ENCODE results near the gene EPYC.
A peak's percentile ranks its signal among the peaks of the same experiment; 100 is the strongest.

The EPYC gene

DNA sequence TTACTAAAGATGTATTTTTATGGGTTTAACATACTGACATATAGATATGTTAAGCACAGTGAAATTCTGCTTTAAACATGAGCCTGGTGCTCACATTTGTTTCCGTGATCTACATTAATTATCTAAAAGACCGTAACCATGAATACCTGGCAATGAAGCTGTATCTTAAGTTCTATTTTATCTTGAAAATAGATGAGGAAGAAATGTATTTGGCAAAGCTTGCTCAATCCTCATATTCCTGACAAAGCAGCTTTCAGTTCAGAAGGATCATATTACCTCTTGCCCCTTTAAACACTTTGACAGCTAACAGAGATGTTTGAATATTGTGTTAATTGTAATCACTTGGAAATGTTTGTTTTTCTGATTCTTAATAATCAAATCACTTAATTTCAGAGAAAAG is 9.8 kb downstream of the EPYC start:
- Histone ChIP-seq H3K36me3 (ENCODE audit: control insufficient read depth in 2 of 2, insufficient read depth in 1 of 2, low read length in 2 of 2) (no peaks in the 10 kb centered on the region), H3K4me3 (ENCODE audit: low read depth, low read length) (no peak overlapping the region), H3K4me1 (ENCODE audit: control insufficient read depth, insufficient read depth, low read length) (peaks cover 4% of the 10 kb centered on the region; the same call in 1 of the 2 replicates), H3K9me3 (ENCODE audit: control insufficient read depth, insufficient read depth, low read depth, low read length) (no peaks in the 10 kb centered on the region), H3K27ac (ENCODE audit: extremely low read depth, low read depth, low read length) (no peak overlapping the region)
- CTCF ChIA-PET: interaction anchor here (1.5 to 2.2 kb wide), 2 partner anchors 113 to 360 kb away, joined by 5 to 7 read pairs; no protein-coding TSS in a partner anchor
- no peak for TF ChIP-seq ZNF621 (tag by site-specific recombination; IDR thresholded peaks at IDR 0.05)
- TF ChIP-seq ZNF335 (tag by site-specific recombination; conservative IDR thresholded peaks at IDR 0.05): no peak
- TF ChIP-seq ZNF521 (tag by site-specific recombination; IDR thresholded peaks at IDR 0.05): no peak
- no peak for TF ChIP-seq ZNF610 (tag by site-specific recombination; IDR thresholded peaks at IDR 0.05; ENCODE audit: borderline replicate concordance)
- no peak for TF ChIP-seq ZNF48 (tag by site-specific recombination; IDR thresholded peaks at IDR 0.05)
- no peak for TF ChIP-seq ZNF266 (tag by site-specific recombination; IDR thresholded peaks at IDR 0.05; ENCODE audit: low read depth)
- TF ChIP-seq, protein P1, sequence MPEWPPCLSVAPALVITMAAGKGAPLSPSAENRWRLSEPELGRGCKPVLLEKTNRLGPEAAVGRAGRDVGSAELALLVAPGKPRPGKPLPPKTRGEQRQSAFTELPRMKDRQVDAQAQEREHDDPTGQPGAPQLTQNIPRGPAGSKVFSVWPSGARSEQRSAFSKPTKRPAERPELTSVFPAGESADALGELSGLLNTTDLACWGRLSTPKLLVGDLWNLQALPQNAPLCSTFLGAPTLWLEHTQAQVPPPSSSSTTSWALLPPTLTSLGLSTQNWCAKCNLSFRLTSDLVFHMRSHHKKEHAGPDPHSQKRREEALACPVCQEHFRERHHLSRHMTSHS (tag by site-specific recombination; IDR thresholded peaks at IDR 0.05): no peak
- TF ChIP-seq, protein P2, sequence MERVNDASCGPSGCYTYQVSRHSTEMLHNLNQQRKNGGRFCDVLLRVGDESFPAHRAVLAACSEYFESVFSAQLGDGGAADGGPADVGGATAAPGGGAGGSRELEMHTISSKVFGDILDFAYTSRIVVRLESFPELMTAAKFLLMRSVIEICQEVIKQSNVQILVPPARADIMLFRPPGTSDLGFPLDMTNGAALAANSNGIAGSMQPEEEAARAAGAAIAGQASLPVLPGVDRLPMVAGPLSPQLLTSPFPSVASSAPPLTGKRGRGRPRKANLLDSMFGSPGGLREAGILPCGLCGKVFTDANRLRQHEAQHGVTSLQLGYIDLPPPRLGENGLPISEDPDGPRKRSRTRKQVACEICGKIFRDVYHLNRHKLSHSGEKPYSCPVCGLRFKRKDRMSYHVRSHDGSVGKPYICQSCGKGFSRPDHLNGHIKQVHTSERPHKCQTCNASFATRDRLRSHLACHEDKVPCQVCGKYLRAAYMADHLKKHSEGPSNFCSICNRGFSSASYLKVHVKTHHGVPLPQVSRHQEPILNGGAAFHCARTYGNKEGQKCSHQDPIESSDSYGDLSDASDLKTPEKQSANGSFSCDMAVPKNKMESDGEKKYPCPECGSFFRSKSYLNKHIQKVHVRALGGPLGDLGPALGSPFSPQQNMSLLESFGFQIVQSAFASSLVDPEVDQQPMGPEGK (tag by site-specific recombination; IDR thresholded peaks at IDR 0.05): no peak
- no peak for TF ChIP-seq KLF10 (tag by site-specific recombination; IDR thresholded peaks at IDR 0.05)
- TF ChIP-seq SP7 (tag by site-specific recombination; IDR thresholded peaks at IDR 0.05): no peak
- no peak for TF ChIP-seq ZNF792 (tag by site-specific recombination; IDR thresholded peaks at IDR 0.05)
- no peak for TF ChIP-seq MYNN (tag by site-specific recombination; IDR thresholded peaks at IDR 0.05; ENCODE audit: borderline replicate concordance)
- POLR2A ChIA-PET: interaction anchor here (0.6 kb wide), 1 partner anchor 1151 kb away, joined by 3 read pairs; the partner anchor contains the start of gene BTG1

DNA sequence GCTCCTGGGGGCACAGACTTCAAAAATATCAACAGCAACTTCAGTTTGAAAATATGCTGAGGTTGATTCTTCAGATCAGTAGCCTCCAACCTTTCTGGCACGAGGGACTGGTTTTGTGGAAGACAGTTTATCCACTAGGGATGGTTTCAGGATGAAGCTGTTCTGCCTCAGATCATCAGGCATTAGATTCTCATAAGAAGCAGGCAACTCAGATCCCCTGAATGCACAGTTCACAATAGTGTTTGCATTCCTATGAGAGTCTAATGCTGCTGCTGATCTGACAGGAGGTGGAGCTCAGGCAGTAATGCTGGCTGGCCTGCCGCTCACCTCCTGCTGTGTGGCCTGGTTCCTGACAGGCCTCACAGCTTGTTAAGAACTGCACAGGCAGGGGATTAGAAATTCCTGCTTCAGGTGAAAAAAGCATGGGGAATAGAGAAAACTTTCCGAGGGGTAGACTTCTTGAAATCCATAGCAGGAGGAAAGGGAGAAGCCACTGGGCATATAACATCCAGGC is 12.8 kb downstream of the EPYC start:
- no peak overlapping the region for H3K4me3 ChIP-seq (ENCODE audit: low read depth, low read length)
- H3K36me3 ChIP-seq (ENCODE audit: control insufficient read depth in 2 of 2, insufficient read depth in 1 of 2, low read length in 2 of 2): no peaks in the 10 kb centered on the region
- TF ChIP-seq, protein P3, sequence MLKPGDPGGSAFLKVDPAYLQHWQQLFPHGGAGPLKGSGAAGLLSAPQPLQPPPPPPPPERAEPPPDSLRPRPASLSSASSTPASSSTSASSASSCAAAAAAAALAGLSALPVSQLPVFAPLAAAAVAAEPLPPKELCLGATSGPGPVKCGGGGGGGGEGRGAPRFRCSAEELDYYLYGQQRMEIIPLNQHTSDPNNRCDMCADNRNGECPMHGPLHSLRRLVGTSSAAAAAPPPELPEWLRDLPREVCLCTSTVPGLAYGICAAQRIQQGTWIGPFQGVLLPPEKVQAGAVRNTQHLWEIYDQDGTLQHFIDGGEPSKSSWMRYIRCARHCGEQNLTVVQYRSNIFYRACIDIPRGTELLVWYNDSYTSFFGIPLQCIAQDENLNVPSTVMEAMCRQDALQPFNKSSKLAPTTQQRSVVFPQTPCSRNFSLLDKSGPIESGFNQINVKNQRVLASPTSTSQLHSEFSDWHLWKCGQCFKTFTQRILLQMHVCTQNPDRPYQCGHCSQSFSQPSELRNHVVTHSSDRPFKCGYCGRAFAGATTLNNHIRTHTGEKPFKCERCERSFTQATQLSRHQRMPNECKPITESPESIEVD (tag by site-specific recombination; IDR thresholded peaks at IDR 0.05): no peak
- peak; percentile 58; the same call in 1 of the 2 replicates for TF ChIP-seq TRIM28 (IDR thresholded peaks at IDR 0.05; ENCODE audit: borderline replicate concordance, low read length)
- H3K9me3 ChIP-seq (ENCODE audit: control insufficient read depth, insufficient read depth, low read depth, low read length): no peaks in the 10 kb centered on the region
- ChIA-PET CTCF (interaction anchor here (1.0 to 3.0 kb wide), 3 partner anchors 14 to 119 kb away, joined by 3 to 12 read pairs (median 5); no protein-coding TSS in a partner anchor), POLR2A (no interaction called here)
- H3K4me1 ChIP-seq (ENCODE audit: control insufficient read depth, insufficient read depth, low read length): peaks cover 4% of the 10 kb centered on the region; the same call in 1 of the 2 replicates
- no peak overlapping the region for H3K27ac ChIP-seq (ENCODE audit: extremely low read depth, low read depth, low read length)

DNA sequence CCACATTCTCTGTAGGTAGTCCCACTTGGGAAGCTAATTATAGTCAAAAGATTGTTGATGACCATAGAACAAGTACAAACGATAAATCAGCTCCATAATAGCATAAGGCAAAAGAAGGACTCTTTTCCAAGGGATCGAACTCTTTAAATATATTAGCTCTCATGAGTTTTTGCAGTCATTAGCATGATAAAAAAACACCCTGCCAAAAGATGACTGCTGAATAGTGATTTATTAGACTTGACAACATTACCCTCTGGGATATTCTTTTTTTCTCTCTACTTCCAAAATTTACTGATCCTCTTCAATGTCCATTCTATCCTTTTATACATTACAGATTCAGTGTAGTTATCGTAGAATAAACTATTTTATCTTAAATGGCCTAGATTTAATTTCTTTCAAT is 14.2 kb downstream of the EPYC start:
- H3K4me1 ChIP-seq (ENCODE audit: control insufficient read depth, insufficient read depth, low read length): peaks cover 4% of the 10 kb centered on the region; the same call in 1 of the 2 replicates
- H3K27ac ChIP-seq (ENCODE audit: extremely low read depth, low read depth, low read length): no peak overlapping the region
- H3K9me3 ChIP-seq (ENCODE audit: control insufficient read depth, insufficient read depth, low read depth, low read length): 0 out of 2 replicates have a peak, but pooled peaks cover 2% of the 10 kb centered on the region
- ChIA-PET POLR2A (no interaction called here), CTCF (interaction anchor here (0.5 to 0.8 kb wide), 2 partner anchors 12 to 180 kb away, joined by 3 to 4 read pairs; no protein-coding TSS in a partner anchor)
- no peak overlapping the region for H3K4me3 ChIP-seq (ENCODE audit: low read depth, low read length)
- no peaks in the 10 kb centered on the region for H3K36me3 ChIP-seq (ENCODE audit: control insufficient read depth in 2 of 2, insufficient read depth in 1 of 2, low read length in 2 of 2)
- TF ChIP-seq ZNF670 (tag by site-specific recombination; IDR thresholded peaks at IDR 0.05; ENCODE audit: low read depth) (no peak), ZNF221 (tag by site-specific recombination; IDR thresholded peaks at IDR 0.05; ENCODE audit: borderline replicate concordance) (no peak), ZNF610 (tag by site-specific recombination; IDR thresholded peaks at IDR 0.05; ENCODE audit: borderline replicate concordance) (no peak), ZNF155 (tag by site-specific recombination; IDR thresholded peaks at IDR 0.05) (no peak), ZNF266 (tag by site-specific recombination; IDR thresholded peaks at IDR 0.05; ENCODE audit: low read depth) (no peak)
- TF ChIP-seq, protein P3 (tag by site-specific recombination; IDR thresholded peaks at IDR 0.05): no peak
- TF ChIP-seq, protein P4, sequence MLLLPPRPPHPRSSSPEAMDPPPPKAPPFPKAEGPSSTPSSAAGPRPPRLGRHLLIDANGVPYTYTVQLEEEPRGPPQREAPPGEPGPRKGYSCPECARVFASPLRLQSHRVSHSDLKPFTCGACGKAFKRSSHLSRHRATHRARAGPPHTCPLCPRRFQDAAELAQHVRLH (tag by site-specific recombination; IDR thresholded peaks at IDR 0.05): no peak
- TF ChIP-seq, protein P5, sequence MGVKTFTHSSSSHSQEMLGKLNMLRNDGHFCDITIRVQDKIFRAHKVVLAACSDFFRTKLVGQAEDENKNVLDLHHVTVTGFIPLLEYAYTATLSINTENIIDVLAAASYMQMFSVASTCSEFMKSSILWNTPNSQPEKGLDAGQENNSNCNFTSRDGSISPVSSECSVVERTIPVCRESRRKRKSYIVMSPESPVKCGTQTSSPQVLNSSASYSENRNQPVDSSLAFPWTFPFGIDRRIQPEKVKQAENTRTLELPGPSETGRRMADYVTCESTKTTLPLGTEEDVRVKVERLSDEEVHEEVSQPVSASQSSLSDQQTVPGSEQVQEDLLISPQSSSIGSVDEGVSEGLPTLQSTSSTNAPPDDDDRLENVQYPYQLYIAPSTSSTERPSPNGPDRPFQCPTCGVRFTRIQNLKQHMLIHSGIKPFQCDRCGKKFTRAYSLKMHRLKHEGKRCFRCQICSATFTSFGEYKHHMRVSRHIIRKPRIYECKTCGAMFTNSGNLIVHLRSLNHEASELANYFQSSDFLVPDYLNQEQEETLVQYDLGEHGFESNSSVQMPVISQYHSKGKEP (tag by site-specific recombination; IDR thresholded peaks at IDR 0.05): no peak

Measured in HEK293 (cell line).